ENCODE data around the gene CPT1C.

- TF ChIP-seq POLR2A (IDR thresholded peaks at IDR 0.05; ENCODE audit: low read length): no peak
- no peak for TF ChIP-seq GATA1 (IDR thresholded peaks at IDR 0.05; ENCODE audit: low read depth, low read length)
These were observed 10.2 kb upstream of the CPT1C start for GRCh38 chr19:49680421-49681351.

All from erythroblast (primary cell).